Left lung (tissue), 10 donors: ENCODE measurements around the gene BBS9. TPM values are rescaled to one million over a fixed set of nuclear protein-coding genes. Genes with fewer than 3 reads are reported as not detected.
A peak's percentile ranks its signal among the peaks of the same experiment; 100 is the strongest.

Experiments
- ATAC-seq: fragments of 200-7000 bp; cut with Tn5 transposase; one replicate; pipeline ENCODE4 v1.9.1; 2020; ENCODE audit warnings: moderate library complexity
- DNase-seq, 4 donors: peaks; one replicate each; pipeline ENCODE4 v3.0.0-alpha.2; 2013 to 2020
- H3K27ac ChIP-seq, 2 donors: fragments of 200-600 bp; sonication (generic) in 1 of 2; one replicate each; pipeline versions ENCODE4 v1.5.0 to v1.8.0; 2020 to 2021
- H3K27me3 ChIP-seq, 2 donors: fragments of 200-600 bp; sonication (generic) in 1 of 2; one replicate each; pipeline versions ENCODE4 v1.5.0 to v1.8.0; 2020 to 2021
- H3K36me3 ChIP-seq, 2 donors: fragments of 200-600 bp; sonication (generic) in 1 of 2; one replicate each; pipeline versions ENCODE4 v1.5.0 to v1.8.0; 2020 to 2021
- H3K4me1 ChIP-seq, 2 donors: fragments of 200-600 bp; one replicate each; pipeline ENCODE4 v1.8.0; 2021
- H3K4me3 ChIP-seq, 2 donors: fragments of 200-600 bp; sonication (generic) in 1 of 2; one replicate each; pipeline versions ENCODE4 v1.5.0 to v1.8.0; 2020 to 2021; ENCODE audit warnings: mild to moderate bottlenecking in 1 of 2
- H3K9me3 ChIP-seq, 2 donors: fragments of 200-600 bp; sonication (generic) in 1 of 2; one replicate each; pipeline versions ENCODE4 v1.5.0 to v1.8.0; 2020 to 2021
- CTCF ChIP-seq, 2 donors: fragments of 200-600 bp; sonication (generic) in 1 of 2; IDR thresholded peaks; one replicate each; pipeline versions ENCODE4 v1.5.0 to v1.8.0; 2021; ENCODE audit warnings: antibody characterized with exemption in 2 of 2
- intact Hi-C, 2 donors: fragments of 100-400 bp; cut with DNase I; formaldehyde crosslinking; loops; one replicate each; pipeline versions ENCODE4 v1.11.2 to v1.14.2; 2022
- polyA plus RNA-seq, 6 donors: library from polyadenylated mRNA; unstranded; fragments of 120-200 nt; gene quantifications; one replicate each; pipeline ENCODE4 v1.2.1, GENCODE V29; 2013; ENCODE audit not compliant: insufficient read length in 6 of 6
- total RNA-seq, 2 donors: library from RNA; stranded (reverse); fragmentation: NEBNext Ultra II Directional; extraction: Animal tissue kit (Norgen Biotek cat#: 25700); gene quantifications; one replicate each; pipeline ENCODE4 v1.2.1, GENCODE V29; 2021
- donor health status: DM: no; HTN: yes; CAD: no.
- donor health status: DM: no; HTN: no; CAD: no.

BBS9 gene
- total and polyA plus RNA-seq, 8 donors: 14.5 to 25.1 (median 19.1) TPM

GRCh38 chr7:33334349-33334748, 205.0 kb downstream of the BBS9 start:
- TF ChIP-seq CTCF (IDR thresholded peaks at IDR 0.05): peak in 1 of 2 donors; percentile 27
- Histone ChIP-seq H3K27me3 (no peaks in the 10 kb centered on the region), H3K36me3 (no peaks in the 10 kb centered on the region), H3K27ac (no peak overlapping the region), H3K9me3 (no peaks in the 10 kb centered on the region), H3K4me3 (no peak overlapping the region), H3K4me1 (no peaks in the 10 kb centered on the region)
- ATAC-seq: peak; percentile 65
- DNase-seq: no peak
- intact Hi-C loops: no loop called here

- no peaks in the 10 kb centered on the region for H3K36me3 ChIP-seq
- ATAC-seq: no peak
- TF ChIP-seq CTCF (IDR thresholded peaks at IDR 0.05): no peak
Observed at GRCh38 chr7:33336820-33337219, 207.5 kb downstream of the BBS9 start.

GRCh38 chr7:33339074-33339790, 209.9 kb downstream of the BBS9 start:
- intact Hi-C loops: no loop called here
- Histone ChIP-seq H3K27ac (no peak overlapping the region), H3K4me1 (no peaks in the 10 kb centered on the region), H3K9me3 (no peaks in the 10 kb centered on the region), H3K27me3 (no peaks in the 10 kb centered on the region), H3K4me3 (no peak overlapping the region), H3K36me3 (no peaks in the 10 kb centered on the region)
- TF ChIP-seq CTCF (IDR thresholded peaks at IDR 0.05): no peak
- DNase-seq: peak in 1 of 4 donors; percentile 32
- peak; percentile 84 for ATAC-seq

More at GRCh38 chr7:33336820-33337219, 207.5 kb downstream of the BBS9 start:
- no peak overlapping the region for H3K27ac ChIP-seq
- DNase-seq: no peak
- H3K9me3 ChIP-seq: no peaks in the 10 kb centered on the region
- intact Hi-C loops: no loop called here
- H3K4me1 ChIP-seq: no peaks in the 10 kb centered on the region
- no peaks in the 10 kb centered on the region for H3K27me3 ChIP-seq
- no peak overlapping the region for H3K4me3 ChIP-seq

GRCh38 chr7:33346055-33346454, 216.7 kb downstream of the BBS9 start:
- Histone ChIP-seq H3K36me3 (no peaks in the 10 kb centered on the region), H3K27me3 (no peaks in the 10 kb centered on the region), H3K4me3 (no peak overlapping the region), H3K9me3 (no peaks in the 10 kb centered on the region), H3K4me1 (no peaks in the 10 kb centered on the region), H3K27ac (no peak overlapping the region)
- ATAC-seq (no peak), DNase-seq (no peak)
- TF ChIP-seq CTCF (IDR thresholded peaks at IDR 0.05): no peak
- intact Hi-C loops: no loop called here

GRCh38 chr7:33350577-33350976, 221.2 kb downstream of the BBS9 start:
- intact Hi-C loops: no loop called here
- Histone ChIP-seq H3K36me3 (no peaks in the 10 kb centered on the region), H3K27ac (no peak overlapping the region), H3K27me3 (no peaks in the 10 kb centered on the region), H3K4me1 (no peaks in the 10 kb centered on the region), H3K4me3 (no peak overlapping the region), H3K9me3 (no peaks in the 10 kb centered on the region)
- no peak for ATAC-seq
- DNase-seq: no peak
- TF ChIP-seq CTCF (IDR thresholded peaks at IDR 0.05): no peak
